Stimulated activated naive B cell treated with anti-CD40 and anti-IgM and Interleukin-4, amounts not matched to agents 10 μg/mL and 1 μg/mL and 100 μg/mL, for 72 hours (primary cell): ENCODE data around the gene MED10.

ENCODE experiments used
- ATAC-seq, 2 donors: fragments of 150-1000 bp; cut with Tn5 transposase; replicated peaks; 2 replicates each; pipeline ENCODE4 v1.10.0; 2021; ENCODE audit warnings: moderate library complexity in 1 of 2
- DNase-seq: peaks from one replicate; pipeline ENCODE4 v3.0.0; 2021
- H3K27ac Mint-ChIP-seq: one replicate; pipeline ENCODE4 v1.8.0; 2022; ENCODE audit warnings: mild to moderate bottlenecking, mixed read lengths
- H3K27me3 Mint-ChIP-seq, 2 donors: one replicate each; pipeline ENCODE4 v1.8.0; 2022; ENCODE audit warnings: mixed read lengths in 2 of 2
- H3K36me3 Mint-ChIP-seq, 2 donors: one replicate each; pipeline ENCODE4 v1.8.0; 2022; ENCODE audit warnings: mixed read lengths in 2 of 2, mild to moderate bottlenecking in 1 of 2
- H3K4me1 Mint-ChIP-seq, 2 donors: one replicate each; pipeline ENCODE4 v1.8.0; 2022; ENCODE audit warnings: mixed read lengths in 2 of 2, mild to moderate bottlenecking in 1 of 2
- H3K4me3 Mint-ChIP-seq, 2 donors: one replicate each; pipeline ENCODE4 v1.8.0; 2022; ENCODE audit warnings: mild to moderate bottlenecking in 2 of 2, mixed read lengths in 2 of 2, moderate library complexity in 1 of 2
- H3K9me3 Mint-ChIP-seq, 2 donors: one replicate each; pipeline ENCODE4 v1.8.0; 2022; ENCODE audit warnings: mixed read lengths in 2 of 2, mild to moderate bottlenecking in 1 of 2

The MED10 gene

GRCh38 chr5:6377905-6378765 lies at the start of gene MED10:
MED10 (minus strand) TSS chr5:6378547; CDS start chr5:6378483, 64 bp downstream.
- DNase-seq (peak; percentile 93), ATAC-seq (peak; percentile 98 to 99)
- peak within 1 kb of the TSS; percentile 97 for H3K27ac Mint-ChIP-seq
- H3K36me3 Mint-ChIP-seq, result peaks cover 22 to 45% of the 10 kb centered on the region in 2 donors
- H3K4me3 Mint-ChIP-seq, result peak within 1 kb of the TSS; percentile 98 to 100
- no peaks in the 10 kb centered on the region for H3K27me3 Mint-ChIP-seq
- peaks cover 18 to 46% of the 10 kb centered on the region in 2 donors for H3K4me1 Mint-ChIP-seq
- H3K9me3 Mint-ChIP-seq, result no peaks in the 10 kb centered on the region

DNA sequence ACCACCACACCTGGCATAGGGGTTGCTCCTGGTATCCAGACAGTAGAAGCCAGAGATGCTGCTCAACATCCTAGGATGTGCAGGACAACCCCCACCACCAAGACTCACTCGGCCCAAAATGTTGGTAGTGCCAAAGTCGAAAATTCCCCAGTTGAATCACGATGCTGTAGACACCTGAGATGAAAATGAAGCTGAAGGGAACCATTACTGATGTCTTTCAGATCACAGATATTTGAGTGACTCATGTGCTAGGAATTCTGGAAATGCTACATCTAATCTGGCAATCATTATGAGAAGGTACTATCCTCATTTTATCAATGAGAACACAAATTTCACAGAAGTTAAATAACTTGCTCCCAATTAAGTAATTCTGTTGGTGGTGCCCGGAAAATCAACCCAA lies 49.3 kb upstream of the MED10 start:
- Mint-ChIP-seq H3K27me3 (peaks cover 23 to 26% of the 10 kb centered on the region in 2 donors), H3K4me1 (no peaks in the 10 kb centered on the region), H3K9me3 (peaks cover 0 to 3% of the 10 kb centered on the region in 2 donors), H3K27ac (no peak overlapping the region), H3K4me3 (no peak overlapping the region), H3K36me3 (no peaks in the 10 kb centered on the region)
- DNase-seq (no peak), ATAC-seq (no peak)

DNA sequence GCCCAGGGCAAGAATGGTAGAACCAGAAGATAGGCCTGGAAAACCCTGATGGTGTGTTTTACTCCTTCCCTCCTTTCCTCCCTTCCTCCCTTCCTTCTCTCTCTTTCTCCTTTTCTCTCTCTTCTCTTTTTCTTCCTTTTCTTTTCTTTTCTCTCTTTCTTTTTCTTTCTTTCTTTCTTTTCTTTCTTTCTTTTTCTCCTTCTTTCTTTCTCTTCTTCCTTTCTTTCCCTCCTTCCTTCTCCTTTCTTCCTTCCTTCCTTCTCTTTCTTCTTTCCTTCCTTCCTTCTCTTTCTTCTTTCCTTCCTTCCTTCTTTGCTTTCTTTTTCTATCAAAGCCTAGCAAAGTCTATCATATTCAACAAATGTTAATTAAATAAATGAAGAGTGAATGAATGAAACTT lies 46.4 kb upstream of the MED10 start:
- Mint-ChIP-seq H3K36me3 (no peaks in the 10 kb centered on the region), H3K27ac (no peak overlapping the region), H3K27me3 (peaks cover 18 to 35% of the 10 kb centered on the region in 2 donors), H3K9me3 (peaks cover 0 to 6% of the 10 kb centered on the region in 2 donors), H3K4me3 (no peak overlapping the region), H3K4me1 (no peaks in the 10 kb centered on the region)
- DNase-seq (no peak), ATAC-seq (no peak)

DNA sequence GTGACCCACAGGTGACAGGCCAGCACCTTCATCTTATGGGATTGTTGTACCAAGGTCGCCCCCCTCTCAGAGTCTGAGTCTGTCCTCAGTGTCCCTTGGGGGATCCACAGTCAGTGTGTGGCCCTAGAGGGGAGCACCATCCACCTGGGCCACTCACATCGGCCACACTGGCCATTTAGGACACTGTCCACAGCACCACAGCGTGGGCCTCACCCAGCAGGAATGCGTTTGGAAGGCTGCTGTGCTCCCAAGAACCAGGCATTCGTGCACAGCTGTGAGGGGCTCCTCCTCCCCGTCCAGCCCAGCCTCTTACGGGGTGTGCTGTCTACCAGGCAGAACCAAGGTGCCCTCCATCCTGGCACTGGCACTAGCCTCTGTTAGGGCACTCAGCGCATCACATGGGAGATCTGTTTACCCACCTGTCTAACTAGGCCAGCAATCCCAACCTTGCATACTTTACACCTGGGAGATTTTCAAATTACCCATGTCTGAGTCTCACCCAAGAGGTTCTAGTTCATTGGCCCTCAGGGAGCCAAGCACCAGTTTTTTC lies 45.8 kb upstream of the MED10 start:
- H3K4me1 Mint-ChIP-seq, result no peaks in the 10 kb centered on the region
- no peak for ATAC-seq
- peaks cover 16 to 34% of the 10 kb centered on the region in 2 donors for H3K27me3 Mint-ChIP-seq
- H3K4me3 Mint-ChIP-seq, result no peak overlapping the region
- peaks cover 0 to 6% of the 10 kb centered on the region in 2 donors for H3K9me3 Mint-ChIP-seq
- no peak overlapping the region for H3K27ac Mint-ChIP-seq
- no peak for DNase-seq
- no peaks in the 10 kb centered on the region for H3K36me3 Mint-ChIP-seq

DNA sequence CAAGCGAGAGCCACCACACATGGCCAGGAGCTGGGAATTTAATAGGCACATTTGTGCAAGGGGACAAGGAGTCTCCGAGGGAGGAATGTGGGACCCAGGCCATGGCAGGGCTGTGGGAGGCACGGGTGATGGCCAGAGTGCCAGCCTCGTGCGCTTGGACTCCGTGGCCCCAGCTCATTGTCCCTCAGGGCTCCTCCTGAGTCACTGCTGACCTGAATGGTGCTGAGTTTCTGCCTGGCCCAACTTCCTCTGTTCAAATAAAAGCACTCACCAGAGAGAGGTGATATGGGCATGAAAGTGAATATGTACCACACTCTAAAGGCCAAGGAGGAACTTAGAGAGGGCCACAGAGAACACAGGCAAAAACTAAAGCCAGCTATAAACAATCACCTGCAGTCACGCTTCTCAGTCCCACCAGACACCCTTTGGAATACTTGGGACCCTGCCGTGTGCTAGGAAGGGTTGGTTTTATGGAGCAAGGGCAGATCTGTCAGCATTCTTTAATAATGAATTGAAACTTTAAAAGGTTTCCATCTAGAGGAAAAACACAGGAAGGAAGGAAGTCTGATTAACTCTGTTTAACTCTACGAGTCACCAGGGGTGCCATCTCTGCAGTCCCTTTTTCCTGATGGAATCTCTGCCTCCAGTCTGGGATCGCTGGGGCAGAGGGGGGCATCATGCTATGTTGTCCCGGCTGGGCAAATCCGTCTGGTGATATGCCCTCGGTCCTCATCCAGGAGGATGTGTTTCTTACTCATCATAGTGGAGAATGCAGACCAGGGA lies 45.2 kb upstream of the MED10 start:
- Mint-ChIP-seq H3K27ac (no peak overlapping the region), H3K4me1 (no peaks in the 10 kb centered on the region), H3K9me3 (peaks cover 0 to 6% of the 10 kb centered on the region in 2 donors), H3K27me3 (peaks cover 13 to 34% of the 10 kb centered on the region in 2 donors), H3K4me3 (no peak overlapping the region), H3K36me3 (no peaks in the 10 kb centered on the region)
- ATAC-seq (no peak), DNase-seq (no peak)

GRCh38 chr5:6419340-6419852 lies 41.0 kb upstream of the MED10 start:
- Mint-ChIP-seq H3K4me1 (no peaks in the 10 kb centered on the region), H3K27ac (no peak overlapping the region), H3K9me3 (peaks cover 0 to 3% of the 10 kb centered on the region in 2 donors), H3K27me3 (peaks cover 5 to 26% of the 10 kb centered on the region in 2 donors), H3K4me3 (no peak overlapping the region), H3K36me3 (no peaks in the 10 kb centered on the region)
- ATAC-seq (no peak), DNase-seq (no peak)

DNA sequence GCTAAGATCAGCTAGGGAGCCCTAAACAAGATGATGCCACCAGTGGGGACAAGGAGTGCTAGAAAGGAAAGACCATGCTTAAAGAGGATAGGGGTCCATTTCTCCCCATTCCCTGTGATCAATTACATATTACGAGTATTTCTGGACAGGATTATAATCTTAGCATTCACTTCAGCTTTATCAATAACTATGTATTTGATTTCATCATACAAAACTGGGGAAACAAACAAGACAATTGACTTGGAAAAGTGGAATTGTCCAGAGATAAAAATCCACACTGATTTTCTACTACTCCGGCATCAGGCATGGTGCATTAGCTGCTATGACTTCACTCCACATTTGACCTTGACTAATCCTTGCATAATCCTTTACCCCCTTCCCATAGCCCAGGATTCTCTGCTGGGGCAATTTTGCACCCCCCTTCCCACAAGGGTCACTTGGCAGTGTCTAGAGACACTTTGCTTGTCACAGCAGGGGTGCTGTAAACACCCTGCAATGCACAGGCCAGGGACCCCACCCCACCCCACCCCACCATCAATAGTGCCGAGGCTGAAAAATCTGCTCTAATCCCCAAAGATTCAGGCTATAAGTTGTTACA lies 40.4 kb upstream of the MED10 start:
- Mint-ChIP-seq H3K36me3 (no peaks in the 10 kb centered on the region), H3K4me1 (no peaks in the 10 kb centered on the region), H3K27ac (no peak overlapping the region), H3K27me3 (peaks cover 5 to 26% of the 10 kb centered on the region in 2 donors), H3K4me3 (no peak overlapping the region), H3K9me3 (peaks cover 0 to 3% of the 10 kb centered on the region in 2 donors)
- ATAC-seq (no peak), DNase-seq (no peak)

- Mint-ChIP-seq H3K4me3 (no peak overlapping the region), H3K27me3 (peaks cover 5 to 26% of the 10 kb centered on the region in 2 donors), H3K36me3 (no peaks in the 10 kb centered on the region), H3K27ac (no peak overlapping the region), H3K4me1 (no peaks in the 10 kb centered on the region), H3K9me3 (peaks cover 0 to 3% of the 10 kb centered on the region in 2 donors)
- ATAC-seq (no peak), DNase-seq (no peak)
Measured at GRCh38 chr5:6417657-6418056, 39.3 kb upstream of the MED10 start.

- H3K9me3 Mint-ChIP-seq, result no peaks in the 10 kb centered on the region
- H3K36me3 Mint-ChIP-seq, result no peaks in the 10 kb centered on the region
- no peak overlapping the region for H3K4me3 Mint-ChIP-seq
- peaks cover 4 to 16% of the 10 kb centered on the region in 2 donors for H3K27me3 Mint-ChIP-seq
- ATAC-seq (no peak), DNase-seq (no peak)
- no peaks in the 10 kb centered on the region for H3K4me1 Mint-ChIP-seq
- no peak overlapping the region for H3K27ac Mint-ChIP-seq
Measured at GRCh38 chr5:6412811-6413210, 34.5 kb upstream of the MED10 start.

GRCh38 chr5:6411141-6411540 lies 32.8 kb upstream of the MED10 start:
- H3K4me1 Mint-ChIP-seq, result no peaks in the 10 kb centered on the region
- DNase-seq (no peak), ATAC-seq (no peak)
- H3K27ac Mint-ChIP-seq, result peak overlapping the region; percentile 51
- H3K36me3 Mint-ChIP-seq, result no peaks in the 10 kb centered on the region
- H3K9me3 Mint-ChIP-seq, result no peaks in the 10 kb centered on the region
- H3K4me3 Mint-ChIP-seq, result no peak overlapping the region
- H3K27me3 Mint-ChIP-seq, result peaks cover 4 to 29% of the 10 kb centered on the region in 2 donors

DNA sequence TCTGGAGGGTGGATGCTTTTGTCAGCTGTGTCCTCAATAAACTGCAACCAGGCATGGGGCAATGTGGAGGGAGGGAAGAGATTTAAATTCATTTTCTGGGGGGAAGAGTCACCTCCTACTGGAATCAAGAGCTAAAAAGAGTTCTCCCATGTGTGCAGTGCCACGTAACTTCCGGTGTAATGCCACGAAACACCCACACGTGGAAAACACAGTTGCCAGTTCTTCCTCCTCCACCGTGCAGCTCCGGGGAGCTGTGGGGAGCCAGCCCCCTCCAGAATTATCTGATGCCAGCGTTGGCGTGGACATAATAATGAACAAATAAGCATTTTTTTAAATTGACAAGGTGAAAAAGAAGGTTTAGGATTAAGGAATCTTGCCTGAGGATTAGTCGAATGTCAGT lies 32.1 kb upstream of the MED10 start:
- ATAC-seq, result no peak
- Mint-ChIP-seq H3K9me3 (no peaks in the 10 kb centered on the region), H3K36me3 (no peaks in the 10 kb centered on the region), H3K27me3 (peaks cover 4 to 36% of the 10 kb centered on the region in 2 donors), H3K27ac (no peak overlapping the region), H3K4me3 (no peak overlapping the region), H3K4me1 (no peaks in the 10 kb centered on the region)
- DNase-seq, result no peak

GRCh38 chr5:6408627-6409446 lies 30.5 kb upstream of the MED10 start:
- Mint-ChIP-seq H3K9me3 (no peaks in the 10 kb centered on the region), H3K27ac (no peak overlapping the region), H3K4me3 (no peak overlapping the region), H3K36me3 (no peaks in the 10 kb centered on the region), H3K4me1 (no peaks in the 10 kb centered on the region), H3K27me3 (peaks cover 4 to 39% of the 10 kb centered on the region in 2 donors)
- no peak for ATAC-seq
- no peak for DNase-seq

GRCh38 chr5:6408260-6408596 lies 29.9 kb upstream of the MED10 start:
- DNase-seq, result no peak
- ATAC-seq, result no peak
- no peaks in the 10 kb centered on the region for H3K36me3 Mint-ChIP-seq
- H3K4me3 Mint-ChIP-seq, result no peak overlapping the region
- no peaks in the 10 kb centered on the region for H3K4me1 Mint-ChIP-seq
- peaks cover 6 to 42% of the 10 kb centered on the region in 2 donors for H3K27me3 Mint-ChIP-seq
- no peaks in the 10 kb centered on the region for H3K9me3 Mint-ChIP-seq
- H3K27ac Mint-ChIP-seq, result no peak overlapping the region
